HepG2 (cell line): ENCODE data around the gene RGP1. TPM values are rescaled to one million over a fixed set of nuclear protein-coding genes. Genes with fewer than 3 reads are reported as not detected.

Experiments
- ATAC-seq: fragments of 200-7000 bp; cut with Tn5 transposase; 3 replicates; pipeline ENCODE4 v1.9.1; 2020; ENCODE audit warnings: mild to moderate bottlenecking, moderate library complexity
- BruUV-seq: library from RNA; stranded (reverse); fragments of 400-500 nt; replicated peaks from 2 replicates; lab custom pipeline; 2021; lab: Mats Ljungman, UMichigan
- CTCF ChIA-PET: fragments of 300-600 bp; formaldehyde crosslinking; extraction: SDS; loops from one replicate; lab custom pipeline; 2021; ENCODE audit warnings: low total read pairs, inconsistent platforms, low intra/inter-chr PET ratio; lab: Yijun Ruan, JAX
- POLR2A ChIA-PET: fragments of 350-600 bp; sonication (Branson Sonifier 250); formaldehyde crosslinking; loops from one replicate; lab custom pipeline; 2020; ENCODE audit warnings: antibody characterized with exemption, inconsistent platforms; lab: Yijun Ruan, JAX
- DNase-seq: peaks from one replicate; pipeline ENCODE4 v3.0.0-alpha.2; 2015; ENCODE audit warnings: low spot score
- FAIRE-seq: peaks from 3 replicates; lab custom pipeline; 2011; peaks lifted over from hg19 to GRCh38; lab: Jason Lieb, UNC
- H2AFZ ChIP-seq: one replicate; pipeline ENCODE4 v1.6.1; 2011; ENCODE audit warnings: low read length, inconsistent platforms
- H3K27ac ChIP-seq: fragments of 300-600 bp; 3 replicates; pipeline ENCODE4 v1.8.0; 2011; ENCODE audit warnings: mixed run types, mild to moderate bottlenecking, mixed read lengths, low read length, inconsistent platforms; ENCODE audit not compliant: insufficient read depth; ENCODE audit errors: extremely low read length
- H3K27me3 ChIP-seq, 2 experiments: fragments of 200-600 bp in 1 of 2; 2 replicates in 1 of 2; 3 replicates in 1 of 2; pipeline versions ENCODE4 v1.6.0 to v1.8.0; 2011; ENCODE audit warnings: low read length in 2 of 2, mild to moderate bottlenecking in 2 of 2, moderate library complexity in 2 of 2, inconsistent platforms in 1 of 2; ENCODE audit not compliant: insufficient read depth in 2 of 2, control insufficient read depth in 1 of 2
- H3K36me3 ChIP-seq, 2 experiments: fragments of 200-600 bp in 1 of 2; replicated peaks in 1 of 2; 2 replicates in 1 of 2; 3 replicates in 1 of 2; pipeline versions ENCODE4 v1.5.1 to v1.8.0; 2011; ENCODE audit warnings: low read length in 2 of 2, inconsistent platforms in 1 of 2; ENCODE audit not compliant: insufficient read depth in 2 of 2, control insufficient read depth in 1 of 2
- H3K4me1 ChIP-seq: 2 replicates; pipeline ENCODE4 v1.5.1; 2012; ENCODE audit warnings: low read length, inconsistent platforms; ENCODE audit not compliant: insufficient read depth
- H3K4me2 ChIP-seq: 2 replicates; pipeline ENCODE4 v1.6.0; 2011; ENCODE audit warnings: low read depth, low read length, inconsistent platforms
- H3K4me3 ChIP-seq, 3 experiments: fragments of 200-600 bp in 1 of 3; sonication (generic), shearing (Covaris generic) in 1 of 3; replicated peaks in 1 of 3; 2 replicates each; pipeline ENCODE4 v1.5.1; 2011 to 2016; ENCODE audit warnings: low read length in 3 of 3, inconsistent platforms in 2 of 3, low read depth in 2 of 3, mild to moderate bottlenecking in 2 of 3, control low read depth in 1 of 3, mixed read lengths in 1 of 3; ENCODE audit not compliant: insufficient read depth in 1 of 3
- H3K79me2 ChIP-seq: one replicate; pipeline ENCODE4 v1.6.1; 2011; ENCODE audit warnings: low read length, inconsistent platforms; ENCODE audit not compliant: insufficient read depth
- H3K9ac ChIP-seq: 2 replicates; pipeline ENCODE4 v1.6.0; 2011; ENCODE audit warnings: mild to moderate bottlenecking, low read depth, low read length, inconsistent platforms; ENCODE audit not compliant: insufficient read depth
- H3K9me3 ChIP-seq: 2 replicates; pipeline ENCODE4 v1.5.1; 2012; ENCODE audit warnings: mild to moderate bottlenecking, low read length
- H4K20me1 ChIP-seq: 2 replicates; pipeline ENCODE4 v1.6.0; 2011; ENCODE audit warnings: inconsistent platforms, mild to moderate bottlenecking, low read length, moderate library complexity; ENCODE audit not compliant: insufficient read depth
- ESRRA ChIP-seq: sonication (generic); formaldehyde crosslinking; IDR thresholded peaks from 2 replicates; pipeline ENCODE4 v1.5.1; 2020; ENCODE audit warnings: mild to moderate bottlenecking, low read depth, missing genetic modification reagents
- HNF4A ChIP-seq: sonication (generic); formaldehyde crosslinking; IDR thresholded peaks from 2 replicates; pipeline ENCODE4 v1.4.0; 2020; ENCODE audit warnings: missing genetic modification reagents
- KAT7 ChIP-seq: IDR thresholded peaks from 2 replicates; pipeline ENCODE4 v1.6.1; 2018; ENCODE audit warnings: borderline replicate concordance, missing compliant biosample characterization
- MEIS1 ChIP-seq: sonication (generic); formaldehyde crosslinking; IDR thresholded peaks from 2 replicates; pipeline ENCODE4 v1.9.0; 2021; ENCODE audit warnings: mild to moderate bottlenecking, missing genetic modification reagents, moderate library complexity, borderline replicate concordance
- ZNF781 ChIP-seq: sonication (generic); formaldehyde crosslinking; IDR thresholded peaks from 2 replicates; pipeline ENCODE4 v1.5.1; 2020; ENCODE audit warnings: borderline replicate concordance, mild to moderate bottlenecking, missing genetic modification reagents; ENCODE audit errors: not compliant biosample characterization
- WGBS: methylation state at CpG from one replicate; pipeline ENCODE4 v1.1.6; 2017; ENCODE audit warnings: low lambda C conversion rate; 5-methylcytosine and 5-hydroxymethylcytosine counted together
- in situ Hi-C: cut with HindIII; loops from 2 replicates; pipeline ENCODE4 v1.10.0; 2017; ENCODE audit warnings: low pct_unique_long_range_greater_than_20kb; ENCODE audit not compliant: extremely low pct_ligation_motif_present
- intact Hi-C: fragments of 100-400 bp; cut with micrococcal nuclease; formaldehyde crosslinking; loops from one replicate; pipeline ENCODE4 v1.10.0; 2022; ENCODE audit not compliant: unreplicated experiment
- polyA plus RNA-seq, 8 experiments: library from polyadenylated mRNA; depleted of rRNA in 3 of 8; stranded (reverse) in 7 of 8; unstranded in 1 of 8; fragments of >200 nt; fragmentation: Illumina TruSeq in 4 of 8; extraction: Trizol in 4 of 8; gene quantifications; 2 replicates each; pipeline versions ENCODE4 v1.2.1 to v1.2.3, GENCODE V29; 2011 to 2016; ENCODE audit warnings: low read depth in 4 of 8, missing spikeins in 1 of 8, mixed read lengths in 1 of 8; ENCODE audit not compliant: insufficient read depth in 1 of 8
- total RNA-seq, 5 experiments: library from RNA; depleted of rRNA; stranded (reverse); fragments of >200 nt; fragmentation: Illumina TruSeq; extraction: Trizol; gene quantifications; 2 replicates each; pipeline ENCODE4 v1.2.3, GENCODE V29; 2016; ENCODE audit warnings: low read depth in 1 of 5
- TF ChIP-seq, protein P1 (sequence below): sonication (generic); formaldehyde crosslinking; IDR thresholded peaks from 2 replicates; pipeline ENCODE4 v1.8.0; 2022; ENCODE audit warnings: mild to moderate bottlenecking, missing genetic modification reagents
- TF ChIP-seq, protein P2 (sequence below): sonication (generic); formaldehyde crosslinking; IDR thresholded peaks from 2 replicates; pipeline ENCODE4 v1.4.0; 2020; ENCODE audit warnings: mild to moderate bottlenecking, missing genetic modification reagents
- TF ChIP-seq, protein P3 (sequence below): sonication (generic); formaldehyde crosslinking; IDR thresholded peaks from 2 replicates; pipeline ENCODE4 v1.5.0; 2020; ENCODE audit warnings: mild to moderate bottlenecking, missing genetic modification reagents, borderline replicate concordance

Gene RGP1
- total and polyA plus RNA-seq, 2 of the 13 experiments (the other 11 are each of a cell fraction or from before 2014, with no cell fraction given): 12.7 to 21.0 TPM

DNA sequence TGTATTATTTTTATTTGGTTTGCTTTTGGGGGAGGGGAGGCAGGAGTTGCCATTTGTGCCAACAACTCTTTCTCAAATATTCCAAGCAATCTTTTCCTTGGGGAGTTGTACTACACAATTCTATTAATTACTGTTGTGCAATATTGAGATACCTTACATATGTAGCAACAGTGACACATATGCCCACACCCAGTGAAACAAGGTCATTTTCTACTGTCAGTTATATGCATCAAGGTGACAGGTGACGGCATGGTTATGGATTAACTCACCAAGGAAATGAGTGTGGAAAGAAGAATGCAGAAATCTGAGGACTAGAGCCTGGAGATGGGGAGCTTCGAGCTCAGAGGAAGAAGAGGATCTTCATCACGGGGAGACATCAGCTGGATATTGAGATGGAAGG, 22.9 kb downstream of the RGP1 start (continued):
- TF ChIP-seq ZNF781 (CRISPR knock-in tag) (no peak), ESRRA (CRISPR knock-in tag) (no peak), MEIS1 (no peak)
- TF ChIP-seq, protein P1, sequence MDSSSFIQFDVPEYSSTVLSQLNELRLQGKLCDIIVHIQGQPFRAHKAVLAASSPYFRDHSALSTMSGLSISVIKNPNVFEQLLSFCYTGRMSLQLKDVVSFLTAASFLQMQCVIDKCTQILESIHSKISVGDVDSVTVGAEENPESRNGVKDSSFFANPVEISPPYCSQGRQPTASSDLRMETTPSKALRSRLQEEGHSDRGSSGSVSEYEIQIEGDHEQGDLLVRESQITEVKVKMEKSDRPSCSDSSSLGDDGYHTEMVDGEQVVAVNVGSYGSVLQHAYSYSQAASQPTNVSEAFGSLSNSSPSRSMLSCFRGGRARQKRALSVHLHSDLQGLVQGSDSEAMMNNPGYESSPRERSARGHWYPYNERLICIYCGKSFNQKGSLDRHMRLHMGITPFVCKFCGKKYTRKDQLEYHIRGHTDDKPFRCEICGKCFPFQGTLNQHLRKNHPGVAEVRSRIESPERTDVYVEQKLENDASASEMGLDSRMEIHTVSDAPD (CRISPR knock-in tag): no peak
- TF ChIP-seq, protein P2, sequence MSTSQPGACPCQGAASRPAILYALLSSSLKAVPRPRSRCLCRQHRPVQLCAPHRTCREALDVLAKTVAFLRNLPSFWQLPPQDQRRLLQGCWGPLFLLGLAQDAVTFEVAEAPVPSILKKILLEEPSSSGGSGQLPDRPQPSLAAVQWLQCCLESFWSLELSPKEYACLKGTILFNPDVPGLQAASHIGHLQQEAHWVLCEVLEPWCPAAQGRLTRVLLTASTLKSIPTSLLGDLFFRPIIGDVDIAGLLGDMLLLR (CRISPR knock-in tag): no peak

DNA sequence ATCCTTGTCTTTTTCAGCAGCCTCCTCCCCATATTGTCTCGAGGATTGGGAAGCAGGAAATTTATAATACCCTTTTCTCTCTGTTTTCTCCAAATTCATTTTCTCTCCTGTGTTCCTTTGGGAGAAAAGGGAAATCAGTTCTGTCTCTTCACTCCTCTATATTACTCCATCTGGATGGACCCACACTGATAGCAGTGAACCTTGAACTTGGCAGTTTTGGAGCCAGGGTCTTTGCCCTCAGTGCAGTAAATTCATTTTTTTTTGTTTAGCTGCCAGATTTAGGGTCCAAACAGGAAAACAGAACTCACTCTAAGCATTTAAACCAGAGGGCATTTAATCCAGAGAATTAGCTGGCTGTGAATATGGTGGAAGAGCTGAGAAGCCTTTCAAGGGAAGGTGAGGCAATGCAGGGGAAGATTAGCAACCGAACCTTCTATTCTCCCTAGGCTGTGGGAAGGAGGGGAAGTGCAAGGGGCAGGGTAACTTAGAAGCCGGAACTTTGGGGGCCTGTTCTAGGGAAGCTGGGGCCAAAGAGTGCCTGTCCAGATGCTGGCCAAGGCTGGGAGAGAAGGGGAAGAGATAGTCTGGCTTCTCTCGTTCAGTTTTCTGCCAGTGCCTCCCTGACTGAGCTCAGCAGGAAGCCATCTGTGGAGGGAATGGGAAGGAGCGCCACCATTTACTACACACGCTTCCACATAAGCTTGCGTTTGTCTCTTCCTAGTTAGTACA, 26.0 kb downstream of the RGP1 start:
- H3K9me3 ChIP-seq: no peaks in the 10 kb centered on the region
- no TSS peak for BruUV-seq
- POLR2A ChIA-PET: interaction anchor here (0.7 to 1.2 kb wide), 2 partner anchors 29 to 39 kb away, joined by 3 to 5 read pairs; no protein-coding TSS in a partner anchor
- intact Hi-C loops (no loop called here), in situ Hi-C loops (no loop called here)
- H3K4me2 ChIP-seq: peak overlapping the region; percentile 29
- no peaks in the 10 kb centered on the region for H3K27me3 ChIP-seq
- H4K20me1 ChIP-seq: no peaks in the 10 kb centered on the region
- FAIRE-seq (no peak), ATAC-seq (peak; percentile 53), DNase-seq (no peak)
- H3K9ac ChIP-seq: no peak overlapping the region
- H3K79me2 ChIP-seq: peaks cover 4% of the 10 kb centered on the region
- no peak overlapping the region for H2AFZ ChIP-seq
- CTCF ChIA-PET: no interaction called here
- H3K4me1 ChIP-seq: peaks cover 47% of the 10 kb centered on the region
- 76% methylated on average over 7 of the region's 7 CpGs for WGBS
- TF ChIP-seq, protein P3, sequence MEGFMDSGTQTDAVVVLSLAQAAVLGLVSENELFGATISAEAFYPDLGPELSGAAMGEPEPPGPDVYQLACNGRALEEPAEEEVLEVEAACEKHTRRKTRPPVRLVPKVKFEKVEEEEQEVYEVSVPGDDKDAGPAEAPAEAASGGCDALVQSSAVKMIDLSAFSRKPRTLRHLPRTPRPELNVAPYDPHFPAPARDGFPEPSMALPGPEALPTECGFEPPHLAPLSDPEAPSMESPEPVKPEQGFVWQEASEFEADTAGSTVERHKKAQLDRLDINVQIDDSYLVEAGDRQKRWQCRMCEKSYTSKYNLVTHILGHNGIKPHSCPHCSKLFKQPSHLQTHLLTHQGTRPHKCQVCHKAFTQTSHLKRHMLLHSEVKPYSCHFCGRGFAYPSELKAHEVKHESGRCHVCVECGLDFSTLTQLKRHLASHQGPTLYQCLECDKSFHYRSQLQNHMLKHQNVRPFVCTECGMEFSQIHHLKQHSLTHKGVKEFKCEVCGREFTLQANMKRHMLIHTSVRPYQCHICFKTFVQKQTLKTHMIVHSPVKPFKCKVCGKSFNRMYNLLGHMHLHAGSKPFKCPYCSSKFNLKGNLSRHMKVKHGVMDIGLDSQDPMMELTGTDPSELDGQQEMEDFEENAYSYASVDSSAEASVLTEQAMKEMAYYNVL (CRISPR knock-in tag): no peak
- peak; percentile 54 for TF ChIP-seq HNF4A (CRISPR knock-in tag)
- no peak for TF ChIP-seq KAT7 (CRISPR knock-in tag)
- peak overlapping the region; percentile 38 for H3K27ac ChIP-seq
- H3K4me3 ChIP-seq: no peak overlapping the region
- H3K36me3 ChIP-seq: no peaks in the 10 kb centered on the region
